Gastrocnemius medialis (tissue), 4 donors: ENCODE measurements around the gene TEK.

ENCODE experiments used
- POLR2A ChIP-seq, 2 donors: fragments of 450-650 bp; IDR thresholded peaks; one replicate each; pipeline ENCODE4 v1.6.1; 2017; ENCODE audit warnings: antibody characterized with exemption in 2 of 2, mild to moderate bottlenecking in 2 of 2, moderate library complexity in 2 of 2
- TF ChIP-seq, protein P1 (sequence below), 5 experiments: fragments of 450-650 bp in 3 of 5; fragments of 200-600 bp in 2 of 5; sonication (generic) in 2 of 5; IDR thresholded peaks in 4 of 5; conservative IDR thresholded peaks in 1 of 5; 1 replicate in 4 of 5; 2 replicates in 1 of 5; pipeline ENCODE4 v1.5.1; 2016 to 2019; ENCODE audit warnings: antibody characterized with exemption in 5 of 5, mild to moderate bottlenecking in 3 of 5, moderate library complexity in 3 of 5

DNA sequence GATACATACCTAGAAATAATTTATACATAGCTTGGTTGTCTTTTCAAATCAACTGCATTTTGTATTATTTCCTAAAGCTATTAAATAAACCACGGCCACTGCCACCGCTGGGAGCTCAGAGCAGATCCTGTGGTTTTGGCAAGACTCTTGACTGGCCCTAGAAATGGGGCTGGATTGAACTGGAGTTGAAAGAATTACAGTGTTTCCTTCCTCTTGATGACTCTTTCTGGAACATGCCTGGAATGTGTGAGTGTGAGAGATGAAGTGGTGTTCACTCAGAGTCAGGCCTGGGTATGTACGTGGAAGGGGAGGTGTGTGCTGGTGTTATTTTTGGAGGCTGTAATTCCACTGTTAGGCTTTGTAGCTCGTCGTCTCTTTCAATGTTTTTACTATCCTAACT lies 45.9 kb downstream of the TEK start:
- TF ChIP-seq, protein P1, sequence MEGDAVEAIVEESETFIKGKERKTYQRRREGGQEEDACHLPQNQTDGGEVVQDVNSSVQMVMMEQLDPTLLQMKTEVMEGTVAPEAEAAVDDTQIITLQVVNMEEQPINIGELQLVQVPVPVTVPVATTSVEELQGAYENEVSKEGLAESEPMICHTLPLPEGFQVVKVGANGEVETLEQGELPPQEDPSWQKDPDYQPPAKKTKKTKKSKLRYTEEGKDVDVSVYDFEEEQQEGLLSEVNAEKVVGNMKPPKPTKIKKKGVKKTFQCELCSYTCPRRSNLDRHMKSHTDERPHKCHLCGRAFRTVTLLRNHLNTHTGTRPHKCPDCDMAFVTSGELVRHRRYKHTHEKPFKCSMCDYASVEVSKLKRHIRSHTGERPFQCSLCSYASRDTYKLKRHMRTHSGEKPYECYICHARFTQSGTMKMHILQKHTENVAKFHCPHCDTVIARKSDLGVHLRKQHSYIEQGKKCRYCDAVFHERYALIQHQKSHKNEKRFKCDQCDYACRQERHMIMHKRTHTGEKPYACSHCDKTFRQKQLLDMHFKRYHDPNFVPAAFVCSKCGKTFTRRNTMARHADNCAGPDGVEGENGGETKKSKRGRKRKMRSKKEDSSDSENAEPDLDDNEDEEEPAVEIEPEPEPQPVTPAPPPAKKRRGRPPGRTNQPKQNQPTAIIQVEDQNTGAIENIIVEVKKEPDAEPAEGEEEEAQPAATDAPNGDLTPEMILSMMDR (IDR thresholded peaks at IDR 0.05 in 4 of 5, conservative IDR thresholded peaks at IDR 0.05 in 1 of 5) = no peak
- TF ChIP-seq POLR2A (IDR thresholded peaks at IDR 0.05) = no peak
